Colonic mucosa (tissue), 4 donors: ENCODE measurements around the gene FRMD1. TPM values are rescaled to one million over a fixed set of nuclear protein-coding genes. Genes with fewer than 3 reads are reported as not detected.

ENCODE experiments used
- DNase-seq: peaks from one replicate; pipeline ENCODE4 v3.0.0-alpha.2; 2020
- H3K27ac ChIP-seq: fragments of 200-600 bp; one replicate; pipeline ENCODE4 v1.8.0; 2021
- H3K27me3 ChIP-seq: fragments of 200-600 bp; one replicate; pipeline ENCODE4 v1.8.0; 2021
- H3K36me3 ChIP-seq: fragments of 200-600 bp; one replicate; pipeline ENCODE4 v1.8.0; 2021
- H3K4me1 ChIP-seq: fragments of 200-600 bp; one replicate; pipeline ENCODE4 v1.8.0; 2021; ENCODE audit warnings: mild to moderate bottlenecking
- H3K4me3 ChIP-seq: fragments of 200-600 bp; one replicate; pipeline ENCODE4 v1.8.0; 2021
- H3K9ac ChIP-seq, 2 donors: one replicate each; pipeline ENCODE4 v1.7.0; 2013; ENCODE audit warnings: control low read depth in 2 of 2, low read depth in 2 of 2, low read length in 2 of 2
- H3K9me3 ChIP-seq: fragments of 200-600 bp; one replicate; pipeline ENCODE4 v1.8.0; 2021
- CTCF ChIP-seq: fragments of 200-600 bp; IDR thresholded peaks from one replicate; pipeline ENCODE4 v1.8.0; 2022; ENCODE audit warnings: antibody characterized with exemption, mild to moderate bottlenecking
- intact Hi-C: fragments of 100-400 bp; cut with DNase I; formaldehyde crosslinking; loops from one replicate; pipeline ENCODE4 v1.14.1; 2022
- total RNA-seq, 2 donors: library from RNA; stranded (reverse); fragmentation: NEBNext Ultra II Directional in 1 of 2; extraction: Animal tissue kit (Norgen Biotek cat#: 25700) in 1 of 2; gene quantifications; one replicate each; pipeline ENCODE4 v1.2.1, GENCODE V29; 2021
- donor health status: healthy.
- donor health status: DM: no; HTN: no; CAD: no.
- donor health status: DM: no; HTN: no; CAD: no.

FRMD1 gene
- total RNA-seq, 2 donors from 2014 or later = 2.3 to 21.0 TPM

GRCh38 chr6:168004023-168004422 lies 75.0 kb downstream of the FRMD1 start:
- H3K4me3 ChIP-seq = no peak overlapping the region
- no peak for TF ChIP-seq CTCF
- H3K27ac ChIP-seq = no peak overlapping the region
- H3K9me3 ChIP-seq = no peaks in the 10 kb centered on the region
- no peaks in the 10 kb centered on the region for H3K4me1 ChIP-seq
- no peaks in the 10 kb centered on the region for H3K36me3 ChIP-seq
- no peak for DNase-seq
- no peak overlapping the region for H3K9ac ChIP-seq
- no peaks in the 10 kb centered on the region for H3K27me3 ChIP-seq
- intact Hi-C loops = no loop called here

Other genes starting within 250 kb of the FRMD1 start
- under 1 TPM in 1 of 2 donors, not detected in 1; 0.21 TPM for gene KIF25, start 81.5 kb downstream of the FRMD1 start, total RNA-seq
- gene DACT2, start 240.6 kb upstream of the FRMD1 start, total RNA-seq = 1 to 10 TPM; 2.0 TPM